Measurements from ENCODE around the gene RPS6KA4. TPM values are rescaled to one million over a fixed set of nuclear protein-coding genes. Genes with fewer than 3 reads are reported as not detected.

The RPS6KA4 gene
- total RNA-seq, 1 donor from 2014 or later = 35.9 TPM

GRCh38 chr11:64339754-64340408 lies 19.1 kb upstream of the RPS6KA4 start, which contains the start of gene CCDC88B:
Gene CCDC88B, plus strand, starts transcription at chr11:64340204. Its CDS starts 63 bp downstream, at chr11:64340267.
- Mint-ChIP-seq H3K4me3 (ENCODE audit: unreplicated experiment) (no peak within 1 kb of the TSS), H3K27me3 (ENCODE audit: unreplicated experiment) (no peaks in the 10 kb centered on the region), H3K4me1 (ENCODE audit: unreplicated experiment) (peaks cover 4% of the 10 kb centered on the region), H3K27ac (ENCODE audit: unreplicated experiment) (no peak within 1 kb of the TSS), H3K9me3 (ENCODE audit: unreplicated experiment) (no peaks in the 10 kb centered on the region), H3K36me3 (ENCODE audit: unreplicated experiment) (no peaks in the 10 kb centered on the region)
- no peak for DNase-seq (ENCODE audit: extremely low spot score, unreplicated experiment)
- TF ChIP-seq, protein P1, sequence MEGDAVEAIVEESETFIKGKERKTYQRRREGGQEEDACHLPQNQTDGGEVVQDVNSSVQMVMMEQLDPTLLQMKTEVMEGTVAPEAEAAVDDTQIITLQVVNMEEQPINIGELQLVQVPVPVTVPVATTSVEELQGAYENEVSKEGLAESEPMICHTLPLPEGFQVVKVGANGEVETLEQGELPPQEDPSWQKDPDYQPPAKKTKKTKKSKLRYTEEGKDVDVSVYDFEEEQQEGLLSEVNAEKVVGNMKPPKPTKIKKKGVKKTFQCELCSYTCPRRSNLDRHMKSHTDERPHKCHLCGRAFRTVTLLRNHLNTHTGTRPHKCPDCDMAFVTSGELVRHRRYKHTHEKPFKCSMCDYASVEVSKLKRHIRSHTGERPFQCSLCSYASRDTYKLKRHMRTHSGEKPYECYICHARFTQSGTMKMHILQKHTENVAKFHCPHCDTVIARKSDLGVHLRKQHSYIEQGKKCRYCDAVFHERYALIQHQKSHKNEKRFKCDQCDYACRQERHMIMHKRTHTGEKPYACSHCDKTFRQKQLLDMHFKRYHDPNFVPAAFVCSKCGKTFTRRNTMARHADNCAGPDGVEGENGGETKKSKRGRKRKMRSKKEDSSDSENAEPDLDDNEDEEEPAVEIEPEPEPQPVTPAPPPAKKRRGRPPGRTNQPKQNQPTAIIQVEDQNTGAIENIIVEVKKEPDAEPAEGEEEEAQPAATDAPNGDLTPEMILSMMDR (IDR thresholded peaks at IDR 0.05) = no peak

GRCh38 chr11:64340671-64341335 lies 18.2 kb upstream of the RPS6KA4 start:
- no peaks in the 10 kb centered on the region for H3K4me1 Mint-ChIP-seq (ENCODE audit: unreplicated experiment)
- H3K27me3 Mint-ChIP-seq (ENCODE audit: unreplicated experiment) = no peaks in the 10 kb centered on the region
- no peak for DNase-seq (ENCODE audit: extremely low spot score, unreplicated experiment)
- H3K4me3 Mint-ChIP-seq (ENCODE audit: unreplicated experiment) = no peak overlapping the region
- no peaks in the 10 kb centered on the region for H3K9me3 Mint-ChIP-seq (ENCODE audit: unreplicated experiment)
- TF ChIP-seq, protein P1 (IDR thresholded peaks at IDR 0.05) = no peak
- no peaks in the 10 kb centered on the region for H3K36me3 Mint-ChIP-seq (ENCODE audit: unreplicated experiment)
- no peak overlapping the region for H3K27ac Mint-ChIP-seq (ENCODE audit: unreplicated experiment)

GRCh38 chr11:64341429-64341828 lies 17.5 kb upstream of the RPS6KA4 start:
- Mint-ChIP-seq H3K27me3 (ENCODE audit: unreplicated experiment) (no peaks in the 10 kb centered on the region), H3K36me3 (ENCODE audit: unreplicated experiment) (no peaks in the 10 kb centered on the region), H3K27ac (ENCODE audit: unreplicated experiment) (no peak overlapping the region), H3K4me1 (ENCODE audit: unreplicated experiment) (no peaks in the 10 kb centered on the region), H3K9me3 (ENCODE audit: unreplicated experiment) (no peaks in the 10 kb centered on the region), H3K4me3 (ENCODE audit: unreplicated experiment) (no peak overlapping the region)
- no peak for DNase-seq (ENCODE audit: extremely low spot score, unreplicated experiment)
- TF ChIP-seq, protein P1 (IDR thresholded peaks at IDR 0.05) = no peak

DNA sequence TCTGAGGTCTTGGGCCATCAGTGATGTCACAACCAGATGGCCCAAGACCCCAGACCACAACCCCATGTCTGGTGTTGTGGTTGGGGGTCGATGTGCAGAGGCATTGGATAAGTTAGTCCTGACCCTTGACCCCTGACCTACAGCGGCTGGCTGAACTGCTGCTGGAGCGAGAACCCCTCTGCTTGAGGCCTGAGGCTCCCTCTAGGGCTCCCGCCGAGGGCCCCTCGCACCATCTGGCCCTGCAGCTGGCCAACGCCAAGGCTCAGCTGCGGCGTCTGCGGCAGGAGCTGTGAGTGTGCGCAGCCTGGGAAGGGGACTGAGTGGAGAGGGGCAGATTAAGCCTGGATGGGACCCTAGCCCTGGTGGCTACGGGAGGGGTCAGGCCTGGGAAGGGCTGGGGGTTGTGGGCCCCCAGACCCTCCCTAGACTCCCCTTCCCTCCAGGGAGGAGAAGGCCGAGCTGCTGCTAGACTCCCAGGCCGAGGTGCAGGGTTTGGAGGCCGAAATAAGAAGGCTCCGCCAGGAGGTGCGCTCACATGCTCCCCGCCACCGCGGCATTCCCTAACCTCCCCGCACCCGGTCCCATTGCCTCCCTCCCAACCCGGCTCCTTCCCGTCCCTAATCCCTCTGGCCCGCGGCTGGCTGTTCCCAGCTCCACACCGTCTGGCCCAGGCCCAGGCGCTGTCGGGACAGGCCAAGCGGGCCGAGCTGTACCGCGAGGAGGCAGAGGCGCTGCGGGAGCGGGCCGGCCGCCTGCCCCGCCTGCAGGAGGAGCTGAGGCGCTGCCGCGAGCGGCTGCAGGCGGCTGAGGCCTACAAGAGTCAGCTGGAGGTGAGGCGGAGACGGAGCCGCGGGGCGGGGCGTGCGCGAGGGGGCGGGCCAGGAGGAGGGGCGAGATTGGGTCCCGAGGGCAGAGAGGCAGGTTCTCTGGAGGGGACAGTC lies 16.8 kb upstream of the RPS6KA4 start:
- Mint-ChIP-seq H3K27ac (ENCODE audit: unreplicated experiment) (no peak overlapping the region), H3K36me3 (ENCODE audit: unreplicated experiment) (no peaks in the 10 kb centered on the region), H3K9me3 (ENCODE audit: unreplicated experiment) (no peaks in the 10 kb centered on the region), H3K4me1 (ENCODE audit: unreplicated experiment) (no peaks in the 10 kb centered on the region), H3K4me3 (ENCODE audit: unreplicated experiment) (no peak overlapping the region), H3K27me3 (ENCODE audit: unreplicated experiment) (no peaks in the 10 kb centered on the region)
- no peak for DNase-seq (ENCODE audit: extremely low spot score, unreplicated experiment)
- TF ChIP-seq, protein P1 (IDR thresholded peaks at IDR 0.05) = peak; percentile 30

All from osteocyte (in vitro differentiated cells).